ENCODE data around the gene IRAK2.
A peak's percentile ranks its signal among the peaks of the same experiment; 100 is the strongest.
"Not testable (repeated sequence)": the region's sequence is repeated elsewhere in the genome, so short reads cannot be mapped to it uniquely, and the experiment has no call there.

Gene IRAK2

GRCh38 chr3:10249833-10250232, 85.1 kb downstream of the IRAK2 start:
- DNase-seq (ENCODE audit: low read depth in 3 of 3): no peak

- DNase-seq (ENCODE audit: low read depth in 3 of 3): no peak
Measured at GRCh38 chr3:10251006-10251405, 86.3 kb downstream of the IRAK2 start.

GRCh38 chr3:10253731-10254130, 89.0 kb downstream of the IRAK2 start:
- no peak for DNase-seq (ENCODE audit: low read depth in 3 of 3)

GRCh38 chr3:10255835-10256234, 91.1 kb downstream of the IRAK2 start:
- no peak for DNase-seq (ENCODE audit: low read depth in 3 of 3)

- DNase-seq (ENCODE audit: low read depth in 3 of 3): no peak
Measured at GRCh38 chr3:10259036-10259435, 94.3 kb downstream of the IRAK2 start.

- no peak for DNase-seq (ENCODE audit: low read depth in 3 of 3)
Measured at GRCh38 chr3:10259798-10260197, 95.1 kb downstream of the IRAK2 start.

GRCh38 chr3:10260211-10260701, 95.5 kb downstream of the IRAK2 start:
- DNase-seq (ENCODE audit: low read depth in 3 of 3): no peak

- no peak for DNase-seq (ENCODE audit: low read depth in 3 of 3)
Measured at GRCh38 chr3:10262027-10262426, 97.3 kb downstream of the IRAK2 start.

- peak; percentile 34 to 70 (median 51) for DNase-seq (ENCODE audit: low read depth in 3 of 3)
Measured at GRCh38 chr3:10263646-10264363, 99.1 kb downstream of the IRAK2 start.

GRCh38 chr3:10265833-10266232, 101.1 kb downstream of the IRAK2 start:
- DNase-seq (ENCODE audit: low read depth in 3 of 3): no peak

- not testable (repeated sequence) for DNase-seq (ENCODE audit: low read depth in 3 of 3)
Measured at GRCh38 chr3:10266936-10267335, 102.2 kb downstream of the IRAK2 start.

GRCh38 chr3:10268116-10268515, 103.4 kb downstream of the IRAK2 start:
- no peak for DNase-seq (ENCODE audit: low read depth in 3 of 3)

GRCh38 chr3:10268930-10269329, 104.2 kb downstream of the IRAK2 start:
- DNase-seq (ENCODE audit: low read depth in 3 of 3): no peak

- no peak for DNase-seq (ENCODE audit: low read depth in 3 of 3)
Measured at GRCh38 chr3:10269443-10269842, 104.7 kb downstream of the IRAK2 start.

GRCh38 chr3:10272476-10272875, 107.8 kb downstream of the IRAK2 start:
- DNase-seq (ENCODE audit: low read depth in 3 of 3): not testable (repeated sequence)

- no peak for DNase-seq (ENCODE audit: low read depth in 3 of 3)
Measured at GRCh38 chr3:10272977-10273376, 108.3 kb downstream of the IRAK2 start.

- no peak for DNase-seq (ENCODE audit: low read depth in 3 of 3)
Measured at GRCh38 chr3:10273702-10274305, 109.1 kb downstream of the IRAK2 start.

GRCh38 chr3:10274601-10275000, 109.9 kb downstream of the IRAK2 start:
- no peak for DNase-seq (ENCODE audit: low read depth in 3 of 3)

- DNase-seq (ENCODE audit: low read depth in 3 of 3): no peak
Measured at GRCh38 chr3:10277115-10277625, 112.5 kb downstream of the IRAK2 start.

- no peak for DNase-seq (ENCODE audit: low read depth in 3 of 3)
Measured at GRCh38 chr3:10278501-10278900, 113.8 kb downstream of the IRAK2 start.

GRCh38 chr3:10279384-10280176, 114.9 kb downstream of the IRAK2 start:
- no peak for DNase-seq (ENCODE audit: low read depth in 3 of 3)

GRCh38 chr3:10280177-10280529, 115.4 kb downstream of the IRAK2 start:
- DNase-seq (ENCODE audit: low read depth in 3 of 3): no peak

Data from stimulated activated CD4-positive, alpha-beta T cell treated with anti-CD3 and anti-CD28 coated beads, TNF-alpha, amount 100 ng/mL, for 24 hours (primary cell).